HFF-Myc (cell line): ENCODE measurements around the gene TCFL5.

ENCODE experiments used
- DNase-seq: peaks from one replicate; pipeline ENCODE4 v3.0.0-alpha.2; 2011; ENCODE audit warnings: low read depth; ENCODE audit errors: extremely low read depth
- H3K4me3 ChIP-seq: replicated peaks from 2 replicates; pipeline ENCODE4 v1.5.1; 2011; ENCODE audit warnings: low read depth, mild to moderate bottlenecking, control low read depth, low read length
- TF ChIP-seq, protein P1 (sequence below): IDR thresholded peaks from 2 replicates; pipeline ENCODE4 v1.5.1; 2012; ENCODE audit warnings: mild to moderate bottlenecking, low read depth, low read length, control low read depth; ENCODE audit errors: missing control alignments

Gene TCFL5

DNA sequence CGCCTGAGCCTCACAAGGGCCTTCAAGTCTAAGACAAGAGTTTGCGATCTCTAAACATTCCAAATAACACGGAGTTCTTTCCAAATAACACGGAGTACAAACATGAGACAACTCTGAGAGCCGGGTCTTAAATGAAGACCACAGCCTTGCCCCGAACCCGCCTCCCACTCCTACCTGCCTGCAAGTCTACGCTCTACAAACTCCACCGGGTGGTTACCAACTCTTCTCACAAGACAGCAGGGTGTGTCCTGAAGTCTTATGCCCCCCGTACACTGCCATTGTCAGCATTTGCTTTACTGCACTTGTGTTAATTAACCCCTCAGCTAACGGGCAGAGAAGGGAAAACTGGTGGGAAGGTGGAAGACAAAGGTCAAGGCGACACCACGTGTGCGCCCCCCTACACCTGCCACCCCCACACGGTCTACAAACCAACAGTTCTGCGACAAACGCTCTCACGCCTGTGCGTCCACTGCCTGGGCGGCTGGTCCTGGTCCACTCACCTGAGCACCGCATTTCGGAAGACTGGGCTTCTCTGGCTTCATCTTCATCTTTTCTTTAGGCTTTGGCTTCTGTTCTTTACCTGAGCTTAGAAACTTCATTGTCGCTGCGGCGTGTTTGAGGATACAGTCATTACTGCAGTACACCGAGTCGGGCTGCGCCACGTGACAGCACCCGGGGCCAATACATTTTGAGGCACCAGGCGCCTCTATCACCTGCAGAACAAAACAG lies 45.2 kb upstream of the TCFL5 start:
- no peak for DNase-seq
- TF ChIP-seq, protein P1, sequence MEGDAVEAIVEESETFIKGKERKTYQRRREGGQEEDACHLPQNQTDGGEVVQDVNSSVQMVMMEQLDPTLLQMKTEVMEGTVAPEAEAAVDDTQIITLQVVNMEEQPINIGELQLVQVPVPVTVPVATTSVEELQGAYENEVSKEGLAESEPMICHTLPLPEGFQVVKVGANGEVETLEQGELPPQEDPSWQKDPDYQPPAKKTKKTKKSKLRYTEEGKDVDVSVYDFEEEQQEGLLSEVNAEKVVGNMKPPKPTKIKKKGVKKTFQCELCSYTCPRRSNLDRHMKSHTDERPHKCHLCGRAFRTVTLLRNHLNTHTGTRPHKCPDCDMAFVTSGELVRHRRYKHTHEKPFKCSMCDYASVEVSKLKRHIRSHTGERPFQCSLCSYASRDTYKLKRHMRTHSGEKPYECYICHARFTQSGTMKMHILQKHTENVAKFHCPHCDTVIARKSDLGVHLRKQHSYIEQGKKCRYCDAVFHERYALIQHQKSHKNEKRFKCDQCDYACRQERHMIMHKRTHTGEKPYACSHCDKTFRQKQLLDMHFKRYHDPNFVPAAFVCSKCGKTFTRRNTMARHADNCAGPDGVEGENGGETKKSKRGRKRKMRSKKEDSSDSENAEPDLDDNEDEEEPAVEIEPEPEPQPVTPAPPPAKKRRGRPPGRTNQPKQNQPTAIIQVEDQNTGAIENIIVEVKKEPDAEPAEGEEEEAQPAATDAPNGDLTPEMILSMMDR: no peak
- H3K4me3 ChIP-seq: no peak overlapping the region

DNA sequence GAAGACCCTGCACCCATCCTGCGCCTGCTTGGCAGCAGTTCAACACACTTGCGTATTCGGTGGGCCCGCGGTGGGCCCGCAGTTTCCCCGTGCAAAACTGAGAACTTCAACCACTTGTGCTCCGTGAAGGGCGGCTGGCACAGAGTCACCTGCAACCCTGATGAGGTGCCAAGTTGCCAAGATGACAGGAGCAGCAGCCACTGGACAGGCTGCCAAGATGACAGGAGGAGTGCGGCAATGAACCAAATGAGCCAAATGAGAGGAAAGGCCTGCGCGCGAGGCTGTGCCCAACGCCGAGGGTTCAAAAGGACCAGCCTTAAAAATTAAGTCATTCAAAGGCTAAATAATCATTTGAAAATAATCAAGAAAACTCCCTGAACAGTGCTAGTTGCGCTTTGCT lies 44.6 kb upstream of the TCFL5 start:
- no peak overlapping the region for H3K4me3 ChIP-seq
- TF ChIP-seq, protein P1: no peak
- DNase-seq: no peak

DNA sequence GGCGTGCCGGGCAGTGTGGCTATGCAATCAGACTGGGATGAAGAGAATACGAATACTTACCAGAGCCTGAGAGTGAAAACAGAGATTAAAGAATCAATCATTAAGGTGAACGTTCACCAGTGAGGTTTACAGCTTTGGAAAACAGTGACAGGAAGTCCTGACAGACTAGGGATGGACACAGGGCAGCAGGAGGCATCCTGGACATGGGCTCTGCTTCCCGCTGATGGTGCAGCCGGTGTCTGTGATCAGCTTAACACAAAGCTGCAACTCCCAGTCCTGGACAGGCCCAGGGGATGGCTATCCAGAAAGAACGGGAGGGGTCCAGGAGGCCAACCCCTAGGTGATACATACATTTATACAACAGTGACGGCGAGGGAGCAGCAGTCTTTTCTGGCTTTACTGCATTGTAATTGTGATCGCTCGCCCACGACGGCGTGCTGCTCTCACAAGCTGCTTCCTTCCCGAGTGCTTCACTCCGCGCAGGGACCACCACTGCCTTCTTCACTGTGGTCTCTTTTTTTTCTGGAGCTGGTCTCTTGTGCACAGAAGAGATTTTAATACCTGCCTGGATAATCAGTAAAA lies 44.0 kb upstream of the TCFL5 start:
- H3K4me3 ChIP-seq: no peak overlapping the region
- DNase-seq: no peak

DNA sequence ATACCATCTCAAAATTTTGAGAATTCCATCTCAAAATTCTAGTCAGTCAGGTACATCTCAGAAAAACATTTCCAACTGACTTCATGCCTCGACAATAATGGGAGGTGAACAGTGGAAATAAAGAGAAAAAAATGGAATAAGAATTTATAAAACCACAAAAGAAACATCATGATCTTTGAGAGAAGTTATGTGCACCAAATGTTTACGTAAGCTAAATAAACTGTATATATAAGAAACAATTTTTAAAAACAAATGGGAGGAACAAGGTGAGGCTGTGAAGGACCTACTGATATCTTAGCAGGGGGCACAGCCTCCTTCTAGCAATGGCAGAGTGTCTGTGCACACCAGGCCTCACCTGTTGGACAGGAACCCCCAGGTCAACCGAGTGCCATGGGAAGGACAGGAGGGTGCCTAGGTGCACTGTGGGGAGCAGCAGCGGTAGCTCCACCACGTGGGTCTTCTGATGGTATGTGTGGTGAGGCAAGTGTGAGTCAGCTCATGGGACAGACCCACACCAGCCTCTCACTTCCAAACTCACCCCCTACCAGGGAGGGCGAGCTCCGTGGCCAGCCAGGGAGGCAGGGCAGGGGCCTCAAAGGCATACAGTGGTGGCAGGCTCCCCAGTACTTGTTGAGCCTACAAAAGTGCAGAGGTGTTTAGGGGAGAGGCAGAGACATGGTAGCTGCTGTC lies 41.4 kb upstream of the TCFL5 start:
- no peak overlapping the region for H3K4me3 ChIP-seq
- TF ChIP-seq, protein P1: no peak
- no peak for DNase-seq

More for the DNA sequence above, 44.0 kb upstream of the TCFL5 start:
- TF ChIP-seq, protein P1: no peak

DNA sequence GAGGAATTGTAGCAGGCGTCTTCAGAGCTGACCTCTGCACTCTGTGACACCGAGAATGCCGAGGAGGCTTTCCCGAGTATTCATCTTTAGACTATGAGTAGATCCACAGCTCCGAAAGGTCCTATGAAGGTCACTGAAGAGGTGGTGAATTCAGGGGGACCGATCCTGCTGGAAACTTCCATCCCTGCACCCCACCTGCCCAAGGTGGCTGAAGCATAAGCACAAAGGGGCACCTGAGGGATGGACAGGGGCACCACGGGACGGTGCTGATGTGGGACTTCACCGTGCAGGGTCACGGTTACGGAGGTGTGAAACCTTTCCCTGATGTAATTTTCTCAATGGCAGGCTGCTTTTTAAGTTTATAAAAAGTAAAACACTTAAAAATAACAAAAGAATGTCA lies 40.3 kb upstream of the TCFL5 start:
- no peak overlapping the region for H3K4me3 ChIP-seq
- no peak for DNase-seq
- TF ChIP-seq, protein P1: no peak

DNA sequence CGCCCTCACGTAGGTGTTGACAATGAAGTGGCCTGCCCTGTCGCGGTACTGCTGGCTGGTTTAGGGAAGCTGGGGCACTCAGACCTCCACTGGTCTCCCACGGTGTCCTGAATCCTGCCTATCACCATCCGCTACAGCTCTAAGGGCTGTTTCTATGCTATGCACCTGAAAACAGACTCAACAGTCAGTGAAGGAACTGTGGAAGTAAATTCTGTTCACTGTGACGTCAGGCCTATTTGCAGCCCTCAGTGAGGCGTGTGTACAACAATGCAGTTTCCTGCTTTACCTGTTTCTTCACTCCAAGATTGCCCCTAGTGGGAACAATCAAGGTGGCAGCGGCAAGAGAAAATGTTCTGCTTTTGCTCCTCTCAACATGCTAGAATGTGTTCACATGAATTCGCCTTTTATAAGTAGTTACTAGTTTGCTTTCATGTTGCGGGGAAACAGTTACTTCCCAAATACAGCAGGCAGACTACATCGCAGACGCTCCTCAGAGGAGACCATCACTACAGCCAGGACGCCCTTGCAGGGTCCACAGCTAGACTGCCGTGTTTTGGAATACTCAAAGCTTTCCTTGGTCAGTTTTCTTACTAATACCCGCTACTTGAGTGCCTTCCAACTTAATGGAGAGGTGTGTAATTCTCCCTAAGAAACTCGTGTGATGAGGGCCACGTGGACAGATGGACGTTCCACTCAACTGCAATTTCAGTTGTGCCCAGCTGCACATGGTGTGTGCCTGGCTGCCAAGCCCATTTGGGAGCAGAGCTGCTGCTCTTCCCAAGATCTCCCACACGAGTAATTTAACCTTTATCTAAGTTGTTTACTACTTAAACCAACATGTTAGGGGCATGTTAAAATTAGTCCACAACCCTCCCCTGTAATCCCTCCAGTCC lies 39.3 kb upstream of the TCFL5 start:
- no peak overlapping the region for H3K4me3 ChIP-seq
- TF ChIP-seq, protein P1: no peak
- DNase-seq: no peak
